H1 (cell line): ENCODE results near the gene NEDD4L. TPM values are rescaled to one million over a fixed set of nuclear protein-coding genes. Genes with fewer than 3 reads are reported as not detected.

Experiments used
- CTCF ChIA-PET: fragments of 300-600 bp; sonication (Branson Sonifier 250); formaldehyde crosslinking; loops from one replicate; lab custom pipeline; 2021; ENCODE audit not compliant: partially characterized antibody; lab: Charles Lee
- POLR2A ChIA-PET: fragments of 300-600 bp; sonication (Branson Sonifier 250); formaldehyde crosslinking; loops from one replicate; lab custom pipeline; 2021; ENCODE audit warnings: inconsistent platforms; ENCODE audit not compliant: partially characterized antibody; lab: Charles Lee
- DNase-seq, 2 experiments: peaks; one replicate each; pipeline versions ENCODE4 v3.0.0 to v3.0.0-alpha.2; 2010 to 2022; ENCODE audit warnings: low spot score in 2 of 2, low read depth in 1 of 2, mixed read lengths in 1 of 2
- FAIRE-seq: peaks from 2 replicates; lab custom pipeline; 2011; peaks lifted over from hg19 to GRCh38; lab: Jason Lieb, UNC
- H2AFZ ChIP-seq: 2 replicates; pipeline ENCODE4 v1.8.1; 2012; ENCODE audit warnings: low read length, inconsistent platforms
- H2AK5ac ChIP-seq: 2 replicates; pipeline ENCODE4 v1.6.1; 2013; ENCODE audit warnings: low read depth, low read length
- H2BK120ac ChIP-seq: replicated peaks from 2 replicates; pipeline ENCODE3; 2013; ENCODE audit warnings: low read depth, low read length, inconsistent platforms
- H2BK12ac ChIP-seq: 2 replicates; pipeline ENCODE4 v1.6.1; 2013; ENCODE audit warnings: low read depth, low read length
- H2BK15ac ChIP-seq: 2 replicates; pipeline ENCODE4 v1.6.1; 2013; ENCODE audit warnings: low read length
- H2BK20ac ChIP-seq: 2 replicates; pipeline ENCODE4 v1.6.1; 2013; ENCODE audit warnings: low read length
- H2BK5ac ChIP-seq: 2 replicates; pipeline ENCODE4 v1.6.1; 2013; ENCODE audit warnings: low read depth, low read length
- H3K14ac ChIP-seq: 2 replicates; pipeline ENCODE4 v1.6.1; 2013; ENCODE audit warnings: inconsistent platforms; ENCODE audit not compliant: insufficient read length
- H3K18ac ChIP-seq: 2 replicates; pipeline ENCODE4 v1.6.1; 2013; ENCODE audit warnings: low read length; ENCODE audit errors: extremely low read depth
- H3K23ac ChIP-seq: 2 replicates; pipeline ENCODE4 v1.6.1; 2013; ENCODE audit warnings: inconsistent platforms; ENCODE audit not compliant: insufficient read length
- H3K23me2 ChIP-seq: 2 replicates; pipeline ENCODE4 v1.6.1; 2013; ENCODE audit warnings: low read depth, low read length
- H3K27ac ChIP-seq: 2 replicates; pipeline ENCODE4 v1.6.1; 2011; ENCODE audit warnings: low read depth, low read length, inconsistent platforms
- H3K27me3 ChIP-seq, 4 experiments: replicated peaks in 1 of 4; 1 replicate in 1 of 4; 2 replicates in 3 of 4; pipeline versions ENCODE4 v1.6.1 to v1.8.1; 2011 to 2013; ENCODE audit warnings: low read length in 3 of 4, mild to moderate bottlenecking in 3 of 4, inconsistent platforms in 2 of 4, mixed read lengths in 2 of 4, moderate library complexity in 1 of 4; ENCODE audit not compliant: control insufficient read depth in 3 of 4, insufficient read depth in 3 of 4; ENCODE audit errors: extremely low read depth in 1 of 4
- H3K36me3 ChIP-seq, 4 experiments: 2 replicates each; pipeline versions ENCODE4 v1.6.1 to v1.8.1; 2011 to 2013; ENCODE audit warnings: mild to moderate bottlenecking in 4 of 4, low read length in 3 of 4, moderate library complexity in 2 of 4, control low read depth in 1 of 4, inconsistent platforms in 1 of 4; ENCODE audit not compliant: insufficient read depth in 4 of 4, control insufficient read depth in 2 of 4
- H3K4ac ChIP-seq: replicated peaks from 2 replicates; pipeline ENCODE3; 2013; ENCODE audit warnings: low read length, low read depth, mixed read lengths, inconsistent platforms; ENCODE audit not compliant: insufficient read length
- H3K4me1 ChIP-seq, 4 experiments: replicated peaks in 1 of 4; 1 replicate in 1 of 4; 2 replicates in 3 of 4; pipeline versions ENCODE4 v1.6.1 to v1.8.1; 2011 to 2013; ENCODE audit warnings: low read length in 3 of 4, inconsistent platforms in 2 of 4, mixed read lengths in 1 of 4; ENCODE audit not compliant: insufficient read depth in 4 of 4, control insufficient read depth in 3 of 4
- H3K4me2 ChIP-seq, 2 experiments: 2 replicates each; pipeline versions ENCODE4 v1.6.1 to v1.8.1; 2011 to 2013; ENCODE audit warnings: low read depth in 2 of 2, low read length in 2 of 2, control low read depth in 1 of 2, inconsistent platforms in 1 of 2, mild to moderate bottlenecking in 1 of 2; ENCODE audit not compliant: insufficient read depth in 1 of 2
- H3K4me3 ChIP-seq, 4 experiments: fragments of 200-600, 300-600 bp in 1 of 4; sonication (generic), shearing (Covaris generic), sonication (Bioruptor Twin) in 1 of 4; 2 replicates each; pipeline versions ENCODE4 v1.5.1 to v1.8.1; 2011 to 2016; ENCODE audit warnings: low read length in 4 of 4, low read depth in 3 of 4, control low read depth in 2 of 4, inconsistent platforms in 2 of 4, mild to moderate bottlenecking in 2 of 4, mixed read lengths in 1 of 4, moderate library complexity in 1 of 4; ENCODE audit not compliant: insufficient read depth in 2 of 4; ENCODE audit errors: extremely low read depth in 1 of 4
- H3K56ac ChIP-seq: replicated peaks from 2 replicates; pipeline ENCODE3; 2013; ENCODE audit warnings: low read depth, mild to moderate bottlenecking, mixed read lengths, low read length, inconsistent platforms; ENCODE audit not compliant: insufficient read length
- H3K79me1 ChIP-seq: 2 replicates; pipeline ENCODE4 v1.6.1; 2013; ENCODE audit warnings: low read depth, low read length, control low read depth
- H3K79me2 ChIP-seq, 2 experiments: 2 replicates each; pipeline versions ENCODE4 v1.6.1 to v1.8.1; 2012 to 2013; ENCODE audit warnings: low read length in 2 of 2, mild to moderate bottlenecking in 2 of 2, inconsistent platforms in 1 of 2; ENCODE audit not compliant: insufficient read depth in 2 of 2, control insufficient read depth in 1 of 2
- H3K9ac ChIP-seq, 4 experiments: replicated peaks in 1 of 4; 1 replicate in 1 of 4; 2 replicates in 3 of 4; pipeline versions ENCODE4 v1.6.1 to v1.8.1; 2011 to 2013; ENCODE audit warnings: low read depth in 3 of 4, low read length in 3 of 4, control low read depth in 2 of 4, mild to moderate bottlenecking in 2 of 4, moderate library complexity in 2 of 4, inconsistent platforms in 1 of 4; ENCODE audit errors: extremely low read depth in 1 of 4
- H3K9me3 ChIP-seq, 2 experiments: 2 replicates each; pipeline versions ENCODE4 v1.6.1 to v1.8.1; 2012 to 2013; ENCODE audit warnings: mild to moderate bottlenecking in 2 of 2, moderate library complexity in 2 of 2, control low read depth in 1 of 2, inconsistent platforms in 1 of 2, low read depth in 1 of 2, low read length in 1 of 2, mixed read lengths in 1 of 2; ENCODE audit not compliant: insufficient read depth in 2 of 2
- H4K20me1 ChIP-seq, 2 experiments: replicated peaks in 1 of 2; 2 replicates each; pipeline versions ENCODE3 to v1.8.1; 2011 to 2013; ENCODE audit warnings: inconsistent platforms in 2 of 2, low read length in 2 of 2, mild to moderate bottlenecking in 1 of 2; ENCODE audit not compliant: insufficient read depth in 2 of 2, control insufficient read depth in 1 of 2
- H4K5ac ChIP-seq: 2 replicates; pipeline ENCODE4 v1.6.1; 2013; ENCODE audit warnings: low read length, low read depth, mixed read lengths, inconsistent platforms; ENCODE audit not compliant: insufficient read length
- H4K8ac ChIP-seq: 2 replicates; pipeline ENCODE4 v1.8.0; 2013; ENCODE audit warnings: mild to moderate bottlenecking, moderate library complexity, low read length, inconsistent platforms; ENCODE audit not compliant: insufficient read depth; ENCODE audit errors: extremely low read depth
- H4K91ac ChIP-seq: replicated peaks from 2 replicates; pipeline ENCODE3; 2013; ENCODE audit warnings: low read length, mixed read lengths, inconsistent platforms; ENCODE audit not compliant: insufficient read length
- BCL11A ChIP-seq, 2 experiments: IDR thresholded peaks; one replicate each; pipeline ENCODE4 v1.6.1; 2011; ENCODE audit warnings: low read depth in 2 of 2, low read length in 2 of 2, mild to moderate bottlenecking in 2 of 2
- CEBPB ChIP-seq: IDR thresholded peaks from 2 replicates; pipeline ENCODE4 v1.6.1; 2012; ENCODE audit warnings: low read depth, low read length
- CHD2 ChIP-seq: IDR thresholded peaks from 2 replicates; pipeline ENCODE4 v1.6.1; 2012; ENCODE audit warnings: low read length, improper control_type of control experiment
- EP300 ChIP-seq, 2 experiments: IDR thresholded peaks; 1 replicate in 1 of 2; 2 replicates in 1 of 2; pipeline ENCODE4 v1.6.1; 2011 to 2012; ENCODE audit warnings: low read depth in 2 of 2, low read length in 2 of 2, mild to moderate bottlenecking in 2 of 2, borderline replicate concordance in 1 of 2, inconsistent platforms in 1 of 2, moderate library complexity in 1 of 2
- HDAC2 ChIP-seq, 2 experiments: fragments of 300-600 bp in 1 of 2; sonication (generic) in 1 of 2; IDR thresholded peaks; 2 replicates each; pipeline ENCODE4 v1.6.1; 2011 to 2012; ENCODE audit warnings: low read depth in 2 of 2, low read length in 2 of 2, mild to moderate bottlenecking in 2 of 2, moderate library complexity in 2 of 2, borderline replicate concordance in 1 of 2, inconsistent platforms in 1 of 2
- JUN ChIP-seq: IDR thresholded peaks from 2 replicates; pipeline ENCODE4 v1.6.1; 2011; ENCODE audit warnings: low read depth, mild to moderate bottlenecking, improper control_type of control experiment, low read length
- KDM4A ChIP-seq: IDR thresholded peaks from one replicate; pipeline ENCODE4 v1.7.1; 2012; ENCODE audit warnings: low read depth, mild to moderate bottlenecking, moderate library complexity, low read length, inconsistent platforms; ENCODE audit not compliant: severe bottlenecking
- PHF8 ChIP-seq: fragments of 200-600 bp; sonication (generic); conservative IDR thresholded peaks from 2 replicates; pipeline ENCODE4 v1.7.1; 2012; ENCODE audit warnings: low read depth, mild to moderate bottlenecking, inconsistent platforms, low read length, moderate library complexity
- RXRA ChIP-seq: IDR thresholded peaks from 2 replicates; pipeline ENCODE4 v1.6.1; 2011; ENCODE audit warnings: low read depth, mild to moderate bottlenecking, low read length, moderate library complexity; ENCODE audit not compliant: insufficient read depth
- WGBS, 2 experiments: shearing (Covaris generic) in 1 of 2; methylation state at CpG; one replicate each; pipeline versions ENCODE4 v1.1.6 to v1.1.7; 2013 to 2015; ENCODE audit warnings: low lambda C conversion rate in 2 of 2, mixed read lengths in 2 of 2, inconsistent platforms in 1 of 2, low coverage in 1 of 2, missing lambda C conversion rate in 1 of 2; ENCODE audit not compliant: insufficient replicate concordance in 2 of 2, insufficient coverage in 1 of 2, insufficient read length in 1 of 2; ENCODE audit errors: extremely low coverage in 1 of 2, missing lambda C conversion rate in 1 of 2; 5-methylcytosine and 5-hydroxymethylcytosine counted together
- polyA plus RNA-seq, 7 experiments: library from polyadenylated mRNA; depleted of rRNA in 3 of 7; stranded (reverse) in 5 of 7; unstranded in 2 of 7; fragments of >200 nt in 5 of 7; fragments of 200-250 nt in 2 of 7; gene quantifications; 1 replicate in 5 of 7; 2 replicates in 1 of 7; 4 replicates in 1 of 7; pipeline versions ENCODE4 v1.2.1 to v1.2.3, GENCODE V29; 2011 to 2013; ENCODE audit warnings: missing spikeins in 2 of 7, mixed read lengths in 2 of 7
- total RNA-seq: library from RNA; stranded (reverse); fragmentation: NEBNext Ultra II Directional; extraction: Animal tissue kit (Norgen Biotek cat#: 25700); gene quantifications from 2 replicates; pipeline ENCODE4 v1.2.1, GENCODE V29; 2021
- TF ChIP-seq, protein P1 (sequence below): IDR thresholded peaks from 2 replicates; pipeline ENCODE4 v1.6.1; 2011; ENCODE audit warnings: low read depth, mild to moderate bottlenecking, low read length; ENCODE audit not compliant: insufficient read depth

NEDD4L gene
- total and polyA plus RNA-seq, 2 of the 8 experiments (the other 6 are each of a cell fraction or from before 2014, with no cell fraction given) = 37.3 to 69.8 TPM

DNA sequence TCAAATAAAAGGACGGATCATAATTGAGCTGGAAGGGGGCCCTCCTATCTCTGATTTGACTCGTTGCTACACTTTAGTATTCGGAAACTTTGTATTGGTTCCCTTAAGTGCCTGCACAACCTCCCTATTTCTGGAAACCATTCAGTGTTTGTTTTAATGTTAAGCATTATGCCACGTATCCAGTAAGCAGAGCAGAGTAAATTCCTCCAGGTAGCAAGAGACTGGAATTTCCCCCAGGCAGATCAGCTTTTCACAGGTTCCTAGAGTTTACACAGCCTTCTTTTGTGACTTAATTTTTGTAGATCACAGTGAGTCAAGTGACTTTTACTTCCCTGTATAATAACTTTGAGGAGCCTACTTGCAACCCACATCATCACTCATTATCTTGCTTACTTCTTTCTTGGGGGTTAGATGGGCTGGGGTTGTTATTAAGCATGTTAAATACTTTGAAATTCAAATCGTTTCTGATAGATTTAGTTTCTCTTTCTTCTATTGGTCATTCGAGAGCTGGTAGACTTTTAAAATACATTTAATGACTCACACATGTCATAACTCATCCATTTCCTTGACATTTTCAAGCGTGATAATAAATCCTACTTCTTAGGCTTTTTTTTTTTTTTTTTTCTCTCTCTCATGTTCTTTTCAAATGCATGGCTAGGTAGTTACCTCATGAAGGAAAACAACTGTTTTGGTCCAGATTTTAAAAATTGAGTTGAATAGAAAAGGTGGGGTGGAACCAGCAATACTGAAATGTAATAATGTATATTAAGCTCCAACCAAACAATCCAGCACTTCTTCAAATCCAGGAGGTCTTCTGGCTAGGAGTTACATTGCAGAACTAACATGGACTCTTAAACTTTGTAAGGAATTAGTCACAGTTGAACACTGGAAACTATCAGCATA lies 219.3 kb downstream of the NEDD4L start:
- WGBS, 2 experiments = 66% methylated on average over 7 of the region's 7 CpGs; no CpG with 5 or more reads in 1 of the 2 experiments
- H4K8ac ChIP-seq = no peak overlapping the region
- H3K4me1 ChIP-seq = peaks cover 2 to 20% (median 9%) of the 10 kb centered on the region in 4 experiments; a peak in 5 of 7 replicates
- peaks cover 0 to 70% of the 10 kb centered on the region in 2 experiments; a peak in 2 of 4 replicates for H3K79me2 ChIP-seq
- H4K20me1 ChIP-seq = peaks cover 0 to 2% of the 10 kb centered on the region in 2 experiments
- H3K18ac ChIP-seq = no peak overlapping the region
- H3K36me3 ChIP-seq = no peaks in the 10 kb centered on the region
- DNase-seq (no peak), FAIRE-seq (peak; percentile 77)
- H3K79me1 ChIP-seq = peaks cover 3% of the 10 kb centered on the region; the same call in 1 of the 2 replicates
- no peak overlapping the region for H2AK5ac ChIP-seq
- H2BK5ac ChIP-seq = no peak overlapping the region
- H4K5ac ChIP-seq = no peak overlapping the region
- POLR2A ChIA-PET = interaction anchor here (0.7 to 1.0 kb wide), 3 partner anchors 29 to 76 kb away, joined by 3 to 5 read pairs (median 3); no protein-coding TSS in a partner anchor
- no peaks in the 10 kb centered on the region for H3K23me2 ChIP-seq
- H3K4me3 ChIP-seq = no peak overlapping the region
- no peak overlapping the region for H3K56ac ChIP-seq
- H3K9me3 ChIP-seq = no peaks in the 10 kb centered on the region
- H2BK12ac ChIP-seq = no peak overlapping the region
- no peaks in the 10 kb centered on the region for H3K27me3 ChIP-seq
- H3K14ac ChIP-seq = no peak overlapping the region
- no peak overlapping the region for H2BK15ac ChIP-seq
- no peak overlapping the region for H3K23ac ChIP-seq
- no peak overlapping the region for H3K9ac ChIP-seq
- H2BK120ac ChIP-seq = no peak overlapping the region
- H3K27ac ChIP-seq = no peak overlapping the region
- CTCF ChIA-PET = interaction anchor here (0.7 to 1.1 kb wide), 3 partner anchors 22 to 69 kb away, joined by 3 read pairs; no protein-coding TSS in a partner anchor
- H2BK20ac ChIP-seq = no peak overlapping the region
- no peak overlapping the region for H4K91ac ChIP-seq
- no peak overlapping the region; a peak in 1 of 4 replicates for H3K4me2 ChIP-seq
- no peak overlapping the region for H2AFZ ChIP-seq
- H3K4ac ChIP-seq = no peak overlapping the region
- TF ChIP-seq CEBPB = no peak
- TF ChIP-seq CHD2 = no peak
- no peak for TF ChIP-seq HDAC2 (IDR thresholded peaks at IDR 0.05; ENCODE audit: borderline replicate concordance in 1 of 2, low read depth in 2 of 2, low read length in 2 of 2)
- TF ChIP-seq RXRA = no peak
- no peak for TF ChIP-seq BCL11A (IDR thresholded peaks at IDR 0.05; ENCODE audit: low read depth in 2 of 2, low read length in 2 of 2)
- no peak for TF ChIP-seq KDM4A
- TF ChIP-seq EP300 (IDR thresholded peaks at IDR 0.05; ENCODE audit: borderline replicate concordance in 1 of 2, low read depth in 2 of 2, low read length in 2 of 2) = no peak
- TF ChIP-seq, protein P1, sequence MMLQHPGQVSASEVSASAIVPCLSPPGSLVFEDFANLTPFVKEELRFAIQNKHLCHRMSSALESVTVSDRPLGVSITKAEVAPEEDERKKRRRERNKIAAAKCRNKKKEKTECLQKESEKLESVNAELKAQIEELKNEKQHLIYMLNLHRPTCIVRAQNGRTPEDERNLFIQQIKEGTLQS = no peak
- no peak for TF ChIP-seq JUN
- no peak for TF ChIP-seq PHF8
